NT2/D1 (cell line): ENCODE data around the gene KCNC4.

Source experiments
- YY1 ChIP-seq: IDR thresholded peaks from 2 replicates; pipeline ENCODE4 v1.6.1; 2011; ENCODE audit not compliant: insufficient read length, insufficient read depth
- ZNF274 ChIP-seq: IDR thresholded peaks from 2 replicates; pipeline ENCODE4 v1.6.1; 2011; ENCODE audit warnings: mild to moderate bottlenecking, low read depth, low read length

DNA sequence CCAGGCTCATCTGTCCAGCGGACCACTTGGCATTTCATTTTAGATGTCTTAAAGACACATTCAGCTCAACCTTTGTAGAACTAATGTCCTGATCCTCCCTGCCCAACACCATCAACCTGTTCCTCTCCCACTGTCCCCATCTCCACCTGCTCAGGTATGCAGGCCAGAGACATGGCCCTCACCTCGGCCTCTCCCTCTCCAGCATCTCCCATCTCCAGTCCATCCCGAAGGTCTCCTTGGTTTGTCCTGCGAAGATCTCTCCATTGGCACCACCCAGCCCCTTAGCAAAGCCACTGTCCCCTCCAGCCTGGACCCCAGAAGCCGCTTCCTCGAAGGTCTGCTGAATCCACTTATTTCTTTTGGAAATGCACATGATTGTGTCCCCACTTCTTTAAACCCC lies 20.9 kb upstream of the KCNC4 start:
- TF ChIP-seq ZNF274 (no peak), YY1 (no peak)
